HepG2 (cell line): ENCODE measurements around the gene PLK3. TPM values are rescaled to one million over a fixed set of nuclear protein-coding genes. Genes with fewer than 3 reads are reported as not detected.
A peak's percentile ranks its signal among the peaks of the same experiment; 100 is the strongest.

Experiments
- CREB1 ChIP-seq, 2 experiments: fragments of 450-650 bp in 1 of 2; IDR thresholded peaks; 2 replicates each; pipeline ENCODE4 v1.6.1; 2016 to 2017; ENCODE audit warnings: control low read depth in 1 of 2, mild to moderate bottlenecking in 1 of 2, missing compliant biosample characterization in 1 of 2, missing genetic modification characterization in 1 of 2
- HDAC1 ChIP-seq: sonication (generic); formaldehyde crosslinking; IDR thresholded peaks from 2 replicates; pipeline ENCODE4 v1.5.1; 2020; ENCODE audit warnings: mild to moderate bottlenecking, missing genetic modification reagents
- HMGXB3 ChIP-seq: sonication (generic); formaldehyde crosslinking; IDR thresholded peaks from 2 replicates; pipeline ENCODE4 v1.4.0; 2020; ENCODE audit warnings: missing genetic modification reagents, borderline replicate concordance
- POLR2AphosphoS5 ChIP-seq: IDR thresholded peaks from 2 replicates; pipeline ENCODE4 v1.6.1; 2012; ENCODE audit warnings: low read depth, low read length
- RNF219 ChIP-seq: sonication (generic); formaldehyde crosslinking; IDR thresholded peaks from 2 replicates; pipeline ENCODE4 v1.5.0; 2020; ENCODE audit warnings: mild to moderate bottlenecking, missing genetic modification reagents
- WIZ ChIP-seq: sonication (generic); formaldehyde crosslinking; IDR thresholded peaks from 2 replicates; pipeline ENCODE4 v1.5.1; 2020; ENCODE audit warnings: mild to moderate bottlenecking, missing genetic modification reagents
- ZBTB40 ChIP-seq, 2 experiments: fragments of 450-650 bp in 1 of 2; sonication (generic) in 1 of 2; formaldehyde crosslinking in 1 of 2; IDR thresholded peaks; 2 replicates each; pipeline versions ENCODE4 v1.6.1 to v1.8.0; 2016 to 2022; ENCODE audit warnings: antibody characterized with exemption in 1 of 2, mild to moderate bottlenecking in 1 of 2, missing genetic modification reagents in 1 of 2
- ZNF205 ChIP-seq: IDR thresholded peaks from 2 replicates; pipeline ENCODE4 v1.6.1; 2018; ENCODE audit warnings: missing biosample characterization, missing genetic modification reagents
- ZNF256 ChIP-seq: sonication (generic); formaldehyde crosslinking; conservative IDR thresholded peaks from 2 replicates; pipeline ENCODE4 v1.4.0; 2020; ENCODE audit warnings: missing genetic modification reagents
- polyA plus RNA-seq, 8 experiments: library from polyadenylated mRNA; depleted of rRNA in 3 of 8; stranded (reverse) in 7 of 8; unstranded in 1 of 8; fragments of >200 nt; fragmentation: Illumina TruSeq in 4 of 8; extraction: Trizol in 4 of 8; gene quantifications; 2 replicates each; pipeline versions ENCODE4 v1.2.1 to v1.2.3, GENCODE V29; 2011 to 2016; ENCODE audit warnings: low read depth in 4 of 8, missing spikeins in 1 of 8, mixed read lengths in 1 of 8; ENCODE audit not compliant: insufficient read depth in 1 of 8
- total RNA-seq, 5 experiments: library from RNA; depleted of rRNA; stranded (reverse); fragments of >200 nt; fragmentation: Illumina TruSeq; extraction: Trizol; gene quantifications; 2 replicates each; pipeline ENCODE4 v1.2.3, GENCODE V29; 2016; ENCODE audit warnings: low read depth in 1 of 5

Gene PLK3
- total and polyA plus RNA-seq, 2 of the 13 experiments (the other 11 are each of a cell fraction or from before 2014, with no cell fraction given): 9.8 to 16.9 TPM

DNA sequence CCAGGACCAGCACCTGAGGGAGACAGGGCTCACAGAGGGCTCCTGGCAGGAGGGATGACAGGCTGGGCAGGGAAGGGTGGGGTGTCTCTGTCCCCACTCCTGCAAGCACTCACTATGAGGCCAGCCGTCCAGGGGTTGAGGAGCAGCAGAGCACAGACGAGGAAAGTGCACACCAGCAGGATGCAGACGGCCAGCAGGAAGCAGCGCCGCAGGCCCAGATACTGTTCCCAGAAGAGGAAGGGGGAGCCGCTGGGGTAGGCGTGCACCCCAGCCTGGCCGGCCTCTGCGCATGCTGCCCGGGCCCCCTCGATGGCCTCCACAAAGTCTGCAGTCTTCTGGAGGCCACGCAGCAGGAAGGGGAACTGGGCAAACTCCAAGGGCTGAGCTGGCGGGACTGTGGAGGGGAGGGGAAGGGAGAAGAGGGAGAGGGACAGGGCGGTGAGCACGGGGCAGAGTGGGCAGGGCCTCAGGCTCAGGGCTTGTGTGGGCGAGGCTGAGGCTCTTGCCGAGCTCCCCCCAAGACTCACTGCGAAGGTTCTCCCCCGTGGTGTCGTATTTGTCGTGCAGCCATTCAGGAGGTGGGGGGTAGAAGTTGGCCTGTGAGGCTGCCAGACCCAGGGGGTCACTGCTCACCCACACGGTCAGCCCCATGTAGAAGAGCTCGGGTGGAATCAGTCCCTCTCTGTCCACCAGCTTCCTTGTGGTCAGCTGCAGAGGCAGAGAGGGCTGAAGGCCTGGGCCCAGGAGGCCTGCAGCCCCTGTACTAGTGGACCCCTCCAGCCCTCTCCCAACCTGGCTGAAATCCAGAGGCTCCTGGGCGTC, 26.4 kb downstream of the PLK3 start (continued):
- TF ChIP-seq ZBTB40 (IDR thresholded peaks at IDR 0.05) (no peak), ZBTB40 (CRISPR knock-in tag; IDR thresholded peaks at IDR 0.05) (no peak), WIZ (CRISPR knock-in tag) (peak; percentile 64; the same call in 1 of the 2 replicates), RNF219 (CRISPR knock-in tag) (no peak), POLR2AphosphoS5 (peak; percentile 55; the same call in 1 of the 2 replicates), HDAC1 (peak; percentile 67), ZNF205 (CRISPR knock-in tag) (0 out of 2 replicates have a peak, but pooled peaks have one; percentile 45), HMGXB3 (CRISPR knock-in tag) (0 out of 2 replicates have a peak, but pooled peaks have one; percentile 3), ZNF256 (CRISPR knock-in tag) (no peak; the same call in 1 of the 2 replicates), CREB1 (IDR thresholded peaks at IDR 0.05) (no peak), CREB1 (CRISPR knock-in tag; IDR thresholded peaks at IDR 0.05) (peak; percentile 50)
